GM23338 (cell line): ENCODE measurements around the gene DPYSL3. TPM values are rescaled to one million over a fixed set of nuclear protein-coding genes. Genes with fewer than 3 reads are reported as not detected.
A peak's percentile ranks its signal among the peaks of the same experiment; 100 is the strongest.

ENCODE experiments used
- ATAC-seq: fragments of 200-7000 bp; cut with Tn5 transposase; 3 replicates; pipeline ENCODE4 v1.9.1; 2020
- DNase-seq: peaks from one replicate; pipeline ENCODE4 v3.0.0-alpha.2; 2015; ENCODE audit warnings: low spot score
- H2AFZ ChIP-seq: fragments of 200-600 bp; sonication (generic); 2 replicates; pipeline ENCODE4 v1.8.0; 2016; ENCODE audit warnings: antibody characterized with exemption, mild to moderate bottlenecking, moderate library complexity
- H3F3A ChIP-seq: fragments of 200-600 bp; sonication (generic); replicated peaks from 2 replicates; pipeline ENCODE4 v1.8.0; 2017; ENCODE audit warnings: antibody characterized with exemption, mixed run types, low read depth
- H3K27ac ChIP-seq: fragments of 200-600 bp; sonication (generic); 2 replicates; pipeline ENCODE4 v1.6.1; 2016; ENCODE audit warnings: low read depth
- H3K27me3 ChIP-seq: fragments of 200-600 bp; sonication (generic); 2 replicates; pipeline ENCODE4 v1.8.0; 2016; ENCODE audit warnings: mild to moderate bottlenecking, mixed run types, moderate library complexity; ENCODE audit not compliant: insufficient read depth
- H3K36me3 ChIP-seq: fragments of 200-600 bp; sonication (generic); 2 replicates; pipeline ENCODE4 v1.8.0; 2016; ENCODE audit warnings: mild to moderate bottlenecking; ENCODE audit not compliant: insufficient read depth
- H3K4me1 ChIP-seq: fragments of 200-600 bp; sonication (generic); 2 replicates; pipeline ENCODE4 v1.8.0; 2016; ENCODE audit warnings: mild to moderate bottlenecking, moderate library complexity; ENCODE audit not compliant: insufficient read depth
- H3K4me2 ChIP-seq: fragments of 200-600 bp; sonication (generic); 2 replicates; pipeline ENCODE4 v1.7.1; 2017; ENCODE audit warnings: mixed run types
- H3K4me3 ChIP-seq: fragments of 200-600 bp; sonication (generic); 2 replicates; pipeline ENCODE4 v1.6.1; 2016; ENCODE audit warnings: mixed run types
- H3K79me2 ChIP-seq: fragments of 200-600 bp; sonication (generic); replicated peaks from 2 replicates; pipeline ENCODE4 v1.8.0; 2017; ENCODE audit warnings: mild to moderate bottlenecking; ENCODE audit not compliant: insufficient read depth
- H3K9me2 ChIP-seq: fragments of 200-600 bp; sonication (generic); 2 replicates; pipeline ENCODE4 v1.8.0; 2017; ENCODE audit not compliant: insufficient read depth
- H4K20me1 ChIP-seq: fragments of 200-600 bp; sonication (generic); replicated peaks from 2 replicates; pipeline ENCODE4 v1.8.0; 2017; ENCODE audit warnings: mild to moderate bottlenecking; ENCODE audit not compliant: insufficient read depth
- H3K27ac Mint-ChIP-seq: 2 replicates; pipeline ENCODE4 v1.8.0; 2020; ENCODE audit warnings: inconsistent platforms, mild to moderate bottlenecking, moderate library complexity, mixed read lengths
- H3K27me3 Mint-ChIP-seq: 3 replicates; pipeline ENCODE4 v1.8.0; 2022; ENCODE audit warnings: low read depth, mild to moderate bottlenecking, moderate library complexity, mixed read lengths, inconsistent platforms; ENCODE audit not compliant: insufficient read depth, poor library complexity
- H3K36me3 Mint-ChIP-seq: 3 replicates; pipeline ENCODE4 v1.8.0; 2021; ENCODE audit warnings: low read depth, mild to moderate bottlenecking, inconsistent platforms, moderate library complexity, mixed read lengths
- H3K4me1 Mint-ChIP-seq: 3 replicates; pipeline ENCODE4 v1.8.0; 2020; ENCODE audit warnings: mild to moderate bottlenecking, inconsistent platforms, mixed read lengths
- H3K4me3 Mint-ChIP-seq: 3 replicates; pipeline ENCODE4 v1.8.0; 2021; ENCODE audit warnings: moderate library complexity, mild to moderate bottlenecking, inconsistent platforms, mixed read lengths
- H3K9me3 Mint-ChIP-seq: 3 replicates; pipeline ENCODE4 v1.8.0; 2020; ENCODE audit warnings: moderate library complexity, mild to moderate bottlenecking, inconsistent platforms, mixed read lengths
- CREB1 ChIP-seq: fragments of 250-450 bp; sonication (Bioruptor Pico); IDR thresholded peaks from 2 replicates; pipeline ENCODE4 v1.5.0; 2020; ENCODE audit warnings: low read depth, mild to moderate bottlenecking, moderate library complexity
- CTCF ChIP-seq, 2 experiments: fragments of 200-600 bp in 1 of 2; sonication (generic) in 1 of 2; conservative IDR thresholded peaks; 2 replicates each; pipeline versions ENCODE4 v1.5.1 to v1.6.1; 2016 to 2017; ENCODE audit warnings: antibody characterized with exemption in 2 of 2, low read depth in 2 of 2, mild to moderate bottlenecking in 2 of 2, moderate library complexity in 1 of 2
- ETS1 ChIP-seq: IDR thresholded peaks from 2 replicates; pipeline ENCODE4 v1.6.1; 2016; ENCODE audit warnings: antibody characterized with exemption
- EZH2 ChIP-seq: fragments of 200-600 bp; sonication (generic); IDR thresholded peaks from one replicate; pipeline ENCODE4 v1.8.0; 2017; ENCODE audit warnings: antibody characterized with exemption, mild to moderate bottlenecking, low read depth; ENCODE audit not compliant: unreplicated experiment
- EZH2phosphoT487 ChIP-seq: fragments of 200-600 bp; sonication (generic); IDR thresholded peaks from one replicate; pipeline ENCODE4 v1.8.1; 2018; ENCODE audit warnings: antibody characterized with exemption; ENCODE audit not compliant: unreplicated experiment
- JUNB ChIP-seq: IDR thresholded peaks from one replicate; pipeline ENCODE4 v1.6.1; 2016; ENCODE audit warnings: antibody characterized with exemption; ENCODE audit not compliant: unreplicated experiment
- NANOG ChIP-seq: IDR thresholded peaks from 2 replicates; pipeline ENCODE4 v1.6.1; 2016; ENCODE audit warnings: antibody characterized with exemption, borderline replicate concordance
- POLR2AphosphoS5 ChIP-seq: IDR thresholded peaks from 2 replicates; pipeline ENCODE4 v1.6.1; 2016; ENCODE audit warnings: antibody characterized with exemption, low read depth
- STAT1 ChIP-seq: IDR thresholded peaks from one replicate; pipeline ENCODE4 v1.6.1; 2016; ENCODE audit warnings: antibody characterized with exemption; ENCODE audit not compliant: unreplicated experiment
- ZNF114 ChIP-seq: fragments of 250-450 bp; sonication (Bioruptor Pico); IDR thresholded peaks from 2 replicates; pipeline ENCODE4 v1.5.0; 2020; ENCODE audit warnings: mild to moderate bottlenecking, moderate library complexity
- ZNF331 ChIP-seq: fragments of 250-450 bp; sonication (Bioruptor Pico); IDR thresholded peaks from 2 replicates; pipeline ENCODE4 v1.5.0; 2020; ENCODE audit warnings: low read depth, mild to moderate bottlenecking, moderate library complexity
- ZNF462 ChIP-seq: fragments of 250-450 bp; sonication (Bioruptor Pico); IDR thresholded peaks from 2 replicates; pipeline ENCODE4 v1.5.0; 2020; ENCODE audit warnings: mild to moderate bottlenecking, moderate library complexity
- polyA plus RNA-seq: library from polyadenylated mRNA; unstranded; fragments of >200 nt; fragmentation: Nextera tagmentation; extraction: Ambion mirVana; gene quantifications from 2 replicates; pipeline ENCODE4 v1.2.1, GENCODE V29; 2016
- total RNA-seq: library from RNA; depleted of rRNA; stranded (reverse); fragments of >200 nt; shearing (Covaris generic); gene quantifications from 2 replicates; pipeline ENCODE4 v1.2.3, GENCODE V29; 2014

Gene DPYSL3
- total and polyA plus RNA-seq, 2 experiments from 2014 or later, result 97.6 to 455 TPM

- H3K36me3 ChIP-seq, result no peaks in the 10 kb centered on the region
- no peak for DNase-seq
- Mint-ChIP-seq H3K27me3 (peaks cover 4% of the 10 kb centered on the region), H3K4me1 (peaks cover 52% of the 10 kb centered on the region), H3K36me3 (peaks cover 7% of the 10 kb centered on the region), H3K9me3 (no peaks in the 10 kb centered on the region), H3K4me3 (no peak overlapping the region), H3K27ac (no peak overlapping the region)
- H3K27ac ChIP-seq, result no peak overlapping the region
- H3K4me2 ChIP-seq, result peak overlapping the region; percentile 4
- peaks cover 25% of the 10 kb centered on the region for H3K79me2 ChIP-seq
- H3K27me3 ChIP-seq, result no peaks in the 10 kb centered on the region
- peaks cover 3% of the 10 kb centered on the region; the same call in 1 of the 2 replicates for H3K9me2 ChIP-seq
- no peak overlapping the region for H3K4me3 ChIP-seq
- H3F3A ChIP-seq, result no peaks in the 10 kb centered on the region
- TF ChIP-seq ETS1 (no peak), EZH2phosphoT487 (no peak), EZH2 (no peak), JUNB (no peak), NANOG (no peak), ZNF114 (CRISPR knock-in tag) (no peak), ZNF331 (CRISPR knock-in tag) (no peak), STAT1 (no peak), ZNF462 (CRISPR knock-in tag) (no peak), CTCF (conservative IDR thresholded peaks at IDR 0.05; ENCODE audit: low read depth in 2 of 2) (no peak), CREB1 (CRISPR knock-in tag) (no peak), POLR2AphosphoS5 (no peak)
- no peak for ATAC-seq
- H4K20me1 ChIP-seq, result no peaks in the 10 kb centered on the region
- no peak overlapping the region for H2AFZ ChIP-seq
- H3K4me1 ChIP-seq, result peaks cover 47% of the 10 kb centered on the region
These were observed 48.2 kb upstream of the DPYSL3 start for GRCh38 chr5:147557876-147558745.
